Nephron (organoid): Measurements from ENCODE around the gene LPP.

ENCODE experiments used
- H3K27ac Mint-ChIP-seq, 3 experiments: 2 replicates each; pipeline ENCODE4 v1.8.0; 2020; ENCODE audit warnings: mixed read lengths in 3 of 3, mild to moderate bottlenecking in 2 of 3, moderate library complexity in 1 of 3
- H3K27me3 Mint-ChIP-seq: 2 replicates; pipeline ENCODE4 v1.8.0; 2021; ENCODE audit warnings: low read depth, mild to moderate bottlenecking, moderate library complexity, mixed read lengths
- H3K36me3 Mint-ChIP-seq: 2 replicates; pipeline ENCODE4 v1.8.0; 2020; ENCODE audit warnings: low read depth, mixed read lengths
- H3K4me1 Mint-ChIP-seq: 2 replicates; pipeline ENCODE4 v1.8.0; 2020; ENCODE audit warnings: mixed read lengths
- H3K4me3 Mint-ChIP-seq, 3 experiments: 2 replicates each; pipeline ENCODE4 v1.8.0; 2020; ENCODE audit warnings: mild to moderate bottlenecking in 3 of 3, mixed read lengths in 3 of 3, moderate library complexity in 2 of 3
- H3K9me3 Mint-ChIP-seq: 2 replicates; pipeline ENCODE4 v1.8.0; 2020; ENCODE audit warnings: mixed read lengths
- CTCF ChIP-seq, 3 experiments: fragments of 200-600 bp; sonication (generic); IDR thresholded peaks; one replicate each; pipeline ENCODE4 v1.5.0; 2021; ENCODE audit warnings: antibody characterized with exemption in 3 of 3; ENCODE audit not compliant: unreplicated experiment in 3 of 3

LPP gene

GRCh38 chr3:188254520-188255070 is 100.6 kb downstream of the LPP start:
- no peak for TF ChIP-seq CTCF (IDR thresholded peaks at IDR 0.05; ENCODE audit: unreplicated experiment in 3 of 3)
- Mint-ChIP-seq H3K27me3 (no peaks in the 10 kb centered on the region), H3K4me3 (no peak overlapping the region), H3K9me3 (peaks cover 12% of the 10 kb centered on the region), H3K27ac (no peak overlapping the region), H3K4me1 (peaks cover 14% of the 10 kb centered on the region), H3K36me3 (peaks cover 21% of the 10 kb centered on the region)

GRCh38 chr3:188255190-188255589 is 101.2 kb downstream of the LPP start:
- H3K27ac Mint-ChIP-seq, result no peak overlapping the region
- H3K4me3 Mint-ChIP-seq, result no peak overlapping the region
- H3K36me3 Mint-ChIP-seq, result peaks cover 21% of the 10 kb centered on the region
- no peak for TF ChIP-seq CTCF (IDR thresholded peaks at IDR 0.05; ENCODE audit: unreplicated experiment in 3 of 3)
- peaks cover 12% of the 10 kb centered on the region for H3K9me3 Mint-ChIP-seq
- H3K27me3 Mint-ChIP-seq, result no peaks in the 10 kb centered on the region
- H3K4me1 Mint-ChIP-seq, result peaks cover 16% of the 10 kb centered on the region

- no peak for TF ChIP-seq CTCF (IDR thresholded peaks at IDR 0.05; ENCODE audit: unreplicated experiment in 3 of 3)
- peaks cover 15% of the 10 kb centered on the region for H3K36me3 Mint-ChIP-seq
- H3K27ac Mint-ChIP-seq, result no peak overlapping the region
- H3K27me3 Mint-ChIP-seq, result no peaks in the 10 kb centered on the region
- H3K4me1 Mint-ChIP-seq, result peaks cover 16% of the 10 kb centered on the region
- no peak overlapping the region for H3K4me3 Mint-ChIP-seq
- peaks cover 8% of the 10 kb centered on the region for H3K9me3 Mint-ChIP-seq
Measured at GRCh38 chr3:188256758-188257157, 102.8 kb downstream of the LPP start.

GRCh38 chr3:188257384-188258026 is 103.5 kb downstream of the LPP start:
- Mint-ChIP-seq H3K27ac (peak overlapping the region in 1 of 3 experiments; percentile 18), H3K27me3 (no peaks in the 10 kb centered on the region), H3K9me3 (peaks cover 4% of the 10 kb centered on the region), H3K4me1 (peaks cover 16% of the 10 kb centered on the region), H3K36me3 (peaks cover 9% of the 10 kb centered on the region), H3K4me3 (no peak overlapping the region)
- TF ChIP-seq CTCF (IDR thresholded peaks at IDR 0.05; ENCODE audit: unreplicated experiment in 3 of 3), result no peak

- Mint-ChIP-seq H3K9me3 (no peaks in the 10 kb centered on the region), H3K4me1 (peaks cover 16% of the 10 kb centered on the region), H3K27ac (peak overlapping the region in 2 of 3 experiments; percentile 4 to 58), H3K36me3 (peaks cover under 1% of the 10 kb centered on the region), H3K4me3 (no peak overlapping the region), H3K27me3 (no peaks in the 10 kb centered on the region)
- no peak for TF ChIP-seq CTCF (IDR thresholded peaks at IDR 0.05; ENCODE audit: unreplicated experiment in 3 of 3)
Measured at GRCh38 chr3:188259191-188259590, 105.2 kb downstream of the LPP start.

GRCh38 chr3:188259596-188259995 is 105.6 kb downstream of the LPP start:
- H3K4me1 Mint-ChIP-seq, result peaks cover 16% of the 10 kb centered on the region
- H3K4me3 Mint-ChIP-seq, result no peak overlapping the region
- no peaks in the 10 kb centered on the region for H3K36me3 Mint-ChIP-seq
- no peaks in the 10 kb centered on the region for H3K9me3 Mint-ChIP-seq
- no peak for TF ChIP-seq CTCF (IDR thresholded peaks at IDR 0.05; ENCODE audit: unreplicated experiment in 3 of 3)
- H3K27ac Mint-ChIP-seq, result peak overlapping the region in 1 of 3 experiments; percentile 58
- no peaks in the 10 kb centered on the region for H3K27me3 Mint-ChIP-seq
